ENCODE measurements around the gene DPH3. TPM values are rescaled to one million over a fixed set of nuclear protein-coding genes. Genes with fewer than 3 reads are reported as not detected.

DPH3 gene
- total RNA-seq, 1 donor from 2014 or later = 29.8 TPM

- no peak for DNase-seq
- TF ChIP-seq, protein P1, sequence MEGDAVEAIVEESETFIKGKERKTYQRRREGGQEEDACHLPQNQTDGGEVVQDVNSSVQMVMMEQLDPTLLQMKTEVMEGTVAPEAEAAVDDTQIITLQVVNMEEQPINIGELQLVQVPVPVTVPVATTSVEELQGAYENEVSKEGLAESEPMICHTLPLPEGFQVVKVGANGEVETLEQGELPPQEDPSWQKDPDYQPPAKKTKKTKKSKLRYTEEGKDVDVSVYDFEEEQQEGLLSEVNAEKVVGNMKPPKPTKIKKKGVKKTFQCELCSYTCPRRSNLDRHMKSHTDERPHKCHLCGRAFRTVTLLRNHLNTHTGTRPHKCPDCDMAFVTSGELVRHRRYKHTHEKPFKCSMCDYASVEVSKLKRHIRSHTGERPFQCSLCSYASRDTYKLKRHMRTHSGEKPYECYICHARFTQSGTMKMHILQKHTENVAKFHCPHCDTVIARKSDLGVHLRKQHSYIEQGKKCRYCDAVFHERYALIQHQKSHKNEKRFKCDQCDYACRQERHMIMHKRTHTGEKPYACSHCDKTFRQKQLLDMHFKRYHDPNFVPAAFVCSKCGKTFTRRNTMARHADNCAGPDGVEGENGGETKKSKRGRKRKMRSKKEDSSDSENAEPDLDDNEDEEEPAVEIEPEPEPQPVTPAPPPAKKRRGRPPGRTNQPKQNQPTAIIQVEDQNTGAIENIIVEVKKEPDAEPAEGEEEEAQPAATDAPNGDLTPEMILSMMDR (IDR thresholded peaks at IDR 0.05) = no peak
- H3K36me3 ChIP-seq = peaks cover 18% of the 10 kb centered on the region
Measured at GRCh38 chr3:16280671-16281070, 15.9 kb upstream of the DPH3 start.

DNA sequence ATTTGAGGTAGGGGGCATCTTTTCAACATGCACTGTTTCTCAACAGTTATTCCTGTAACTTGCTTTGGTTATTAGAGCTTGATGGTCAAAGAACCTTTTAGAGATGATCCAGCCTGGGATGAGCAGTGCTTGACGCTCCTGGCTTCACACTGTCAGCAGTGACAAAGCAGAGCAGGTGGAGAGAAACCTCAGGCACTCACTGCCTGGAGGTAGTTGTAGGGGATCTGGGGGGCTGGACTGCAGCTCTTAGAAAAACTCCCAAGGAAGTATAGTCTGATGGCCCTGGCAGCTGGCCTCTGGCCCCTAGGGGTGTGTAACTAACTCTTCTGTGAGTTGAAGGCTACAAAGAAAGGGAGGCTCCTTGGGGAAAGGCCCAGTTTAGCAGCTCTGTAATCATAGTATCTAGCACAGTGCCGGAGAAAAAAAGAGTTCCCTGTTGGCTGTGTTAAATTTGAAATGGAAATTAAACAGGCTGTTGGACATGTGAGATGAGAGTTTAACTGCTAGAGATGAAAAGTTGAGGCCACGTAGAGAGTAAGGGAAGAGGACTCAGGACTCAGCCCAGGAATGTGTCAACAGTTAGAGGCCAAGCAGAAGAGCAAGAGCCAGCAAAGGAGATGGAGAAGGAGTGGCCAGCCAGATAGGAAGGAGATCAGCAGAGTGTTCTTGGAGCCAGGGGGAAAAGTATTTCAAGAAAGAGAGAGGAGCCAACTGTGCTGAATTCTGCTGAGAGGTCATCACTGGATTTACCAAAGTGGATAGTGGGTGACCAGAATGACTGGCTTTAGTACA lies 14.5 kb upstream of the DPH3 start:
- no peak for DNase-seq
- peak; percentile 45 for ATAC-seq
- TF ChIP-seq, protein P1 (IDR thresholded peaks at IDR 0.05) = no peak
- H3K4me3 ChIP-seq = no peak overlapping the region
- H3K36me3 ChIP-seq = peaks cover 18% of the 10 kb centered on the region
- H3K4me1 ChIP-seq = no peaks in the 10 kb centered on the region
- no peaks in the 10 kb centered on the region for H3K27me3 ChIP-seq
- intact Hi-C loops (cut with DNase I) = no loop called here
- H3K27ac ChIP-seq = no peak overlapping the region
- no peaks in the 10 kb centered on the region for H3K9me3 ChIP-seq

More at GRCh38 chr3:16280671-16281070, 15.9 kb upstream of the DPH3 start:
- intact Hi-C loops (cut with DNase I) = no loop called here
- no peak for ATAC-seq
- H3K4me1 ChIP-seq = no peaks in the 10 kb centered on the region
- H3K4me3 ChIP-seq = no peak overlapping the region
- no peak overlapping the region for H3K27ac ChIP-seq
- no peaks in the 10 kb centered on the region for H3K9me3 ChIP-seq
- no peaks in the 10 kb centered on the region for H3K27me3 ChIP-seq

- TF ChIP-seq, protein P1 (IDR thresholded peaks at IDR 0.05) = no peak
- no peak for ATAC-seq
- no peak overlapping the region for H3K4me3 ChIP-seq
- intact Hi-C loops (cut with DNase I) = no loop called here
- peaks cover 28% of the 10 kb centered on the region for H3K36me3 ChIP-seq
- H3K27ac ChIP-seq = no peak overlapping the region
- H3K9me3 ChIP-seq = no peaks in the 10 kb centered on the region
- DNase-seq = no peak
- H3K4me1 ChIP-seq = no peaks in the 10 kb centered on the region
- H3K27me3 ChIP-seq = no peaks in the 10 kb centered on the region
Measured at GRCh38 chr3:16277471-16277870, 12.7 kb upstream of the DPH3 start.

DNA sequence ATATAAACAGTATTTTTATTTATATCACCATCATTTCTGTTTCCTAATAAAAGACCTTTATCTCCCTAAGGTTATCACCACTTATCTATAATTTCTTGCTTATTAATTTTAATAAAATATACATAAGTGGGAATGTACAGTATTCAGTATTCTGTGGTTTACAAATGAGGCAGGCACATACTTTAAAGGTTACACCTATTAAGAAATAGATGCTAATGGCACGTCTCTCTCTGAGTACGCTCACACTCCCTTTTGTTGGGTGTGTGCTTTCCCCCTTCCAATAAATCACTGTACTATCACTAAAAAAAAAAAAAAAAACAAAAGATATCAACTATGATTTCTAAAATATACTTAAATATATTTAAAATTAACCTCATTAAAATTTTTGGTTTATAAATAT lies 9.1 kb upstream of the DPH3 start:
- no peak overlapping the region for H3K4me3 ChIP-seq
- no peak overlapping the region for H3K27ac ChIP-seq
- no peak for ATAC-seq
- intact Hi-C loops (cut with DNase I) = no loop called here
- TF ChIP-seq, protein P1 (IDR thresholded peaks at IDR 0.05) = no peak
- DNase-seq = no peak
- no peaks in the 10 kb centered on the region for H3K4me1 ChIP-seq
- no peaks in the 10 kb centered on the region for H3K27me3 ChIP-seq
- H3K9me3 ChIP-seq = no peaks in the 10 kb centered on the region
- H3K36me3 ChIP-seq = peaks cover 50% of the 10 kb centered on the region

GRCh38 chr3:16272588-16272987 lies 7.8 kb upstream of the DPH3 start:
- peaks cover 42% of the 10 kb centered on the region for H3K36me3 ChIP-seq
- peaks cover 3% of the 10 kb centered on the region for H3K4me1 ChIP-seq
- TF ChIP-seq, protein P1 (IDR thresholded peaks at IDR 0.05) = no peak
- H3K27me3 ChIP-seq = no peaks in the 10 kb centered on the region
- DNase-seq = no peak
- no peak for ATAC-seq
- H3K9me3 ChIP-seq = no peaks in the 10 kb centered on the region
- no peak overlapping the region for H3K27ac ChIP-seq
- intact Hi-C loops (cut with DNase I) = no loop called here
- H3K4me3 ChIP-seq = no peak overlapping the region

Measured in upper lobe of right lung (tissue), 1 donor.